CD4-positive, alpha-beta T cell treated with Interleukin-17A for 1 hour (primary cell): ENCODE measurements around the gene LAMC3.
"Not testable (repeated sequence)": the region's sequence is repeated elsewhere in the genome, so short reads cannot be mapped to it uniquely, and the experiment has no call there.

Source experiments
- DNase-seq: peaks from one replicate; pipeline ENCODE4 v3.0.0-alpha.2; 2020

LAMC3 gene

GRCh38 chr9:131103024-131103423 is 94.0 kb downstream of the LAMC3 start:
- DNase-seq, result no peak

- no peak for DNase-seq
Measured at GRCh38 chr9:131103535-131103934, 94.6 kb downstream of the LAMC3 start.

- DNase-seq, result no peak
Measured at GRCh38 chr9:131104016-131104740, 95.2 kb downstream of the LAMC3 start.

- no peak for DNase-seq
Measured at GRCh38 chr9:131105952-131106351, 97.0 kb downstream of the LAMC3 start.

- no peak for DNase-seq
Measured at GRCh38 chr9:131107760-131108159, 98.8 kb downstream of the LAMC3 start.

GRCh38 chr9:131111186-131111853 is 102.3 kb downstream of the LAMC3 start:
- DNase-seq, result no peak

- no peak for DNase-seq
Measured at GRCh38 chr9:131111854-131112311, 102.9 kb downstream of the LAMC3 start.

GRCh38 chr9:131112374-131113154 is 103.6 kb downstream of the LAMC3 start:
- DNase-seq, result no peak

- DNase-seq, result no peak
Measured at GRCh38 chr9:131113655-131114054, 104.7 kb downstream of the LAMC3 start.

- no peak for DNase-seq
Measured at GRCh38 chr9:131114084-131114535, 105.1 kb downstream of the LAMC3 start.

GRCh38 chr9:131115360-131115742 is 106.4 kb downstream of the LAMC3 start:
- not testable (repeated sequence) for DNase-seq

GRCh38 chr9:131116281-131117120 is 107.5 kb downstream of the LAMC3 start:
- no peak for DNase-seq

- no peak for DNase-seq
Measured at GRCh38 chr9:131117121-131117761, 108.3 kb downstream of the LAMC3 start.

- no peak for DNase-seq
Measured at GRCh38 chr9:131117762-131118145, 108.8 kb downstream of the LAMC3 start.

GRCh38 chr9:131119600-131119999 is 110.6 kb downstream of the LAMC3 start:
- DNase-seq, result no peak

- DNase-seq, result no peak
Measured at GRCh38 chr9:131120620-131121228, 111.8 kb downstream of the LAMC3 start.

- no peak for DNase-seq
Measured at GRCh38 chr9:131121346-131121745, 112.4 kb downstream of the LAMC3 start.

GRCh38 chr9:131122158-131122557 is 113.2 kb downstream of the LAMC3 start:
- no peak for DNase-seq

- DNase-seq, result no peak
Measured at GRCh38 chr9:131125038-131125287, 116.0 kb downstream of the LAMC3 start.

- peak; percentile 99 for DNase-seq
Measured at GRCh38 chr9:131125288-131126058, 116.5 kb downstream of the LAMC3 start, which contains the start of gene NUP214. Gene NUP214 (plus strand): TSS chr9:131125586. CDS start chr9:131125705, 119 bp downstream.

GRCh38 chr9:131126059-131126426 is 117.1 kb downstream of the LAMC3 start:
- no peak for DNase-seq
